HG03135 (cell line): Measurements from ENCODE around the gene GAB2.
"Not testable (repeated sequence)": the region's sequence is repeated elsewhere in the genome, so short reads cannot be mapped to it uniquely, and the experiment has no call there.

Experiments
- ATAC-seq: cut with Tn5 transposase; IDR thresholded peaks from one replicate; pipeline ENCODE4 v1.9.1; 2021; ENCODE audit warnings: mild to moderate bottlenecking, moderate library complexity; ENCODE audit not compliant: unreplicated experiment

Gene GAB2

GRCh38 chr11:78372114-78372768 is 45.4 kb downstream of the GAB2 start:
- ATAC-seq: no peak

DNA sequence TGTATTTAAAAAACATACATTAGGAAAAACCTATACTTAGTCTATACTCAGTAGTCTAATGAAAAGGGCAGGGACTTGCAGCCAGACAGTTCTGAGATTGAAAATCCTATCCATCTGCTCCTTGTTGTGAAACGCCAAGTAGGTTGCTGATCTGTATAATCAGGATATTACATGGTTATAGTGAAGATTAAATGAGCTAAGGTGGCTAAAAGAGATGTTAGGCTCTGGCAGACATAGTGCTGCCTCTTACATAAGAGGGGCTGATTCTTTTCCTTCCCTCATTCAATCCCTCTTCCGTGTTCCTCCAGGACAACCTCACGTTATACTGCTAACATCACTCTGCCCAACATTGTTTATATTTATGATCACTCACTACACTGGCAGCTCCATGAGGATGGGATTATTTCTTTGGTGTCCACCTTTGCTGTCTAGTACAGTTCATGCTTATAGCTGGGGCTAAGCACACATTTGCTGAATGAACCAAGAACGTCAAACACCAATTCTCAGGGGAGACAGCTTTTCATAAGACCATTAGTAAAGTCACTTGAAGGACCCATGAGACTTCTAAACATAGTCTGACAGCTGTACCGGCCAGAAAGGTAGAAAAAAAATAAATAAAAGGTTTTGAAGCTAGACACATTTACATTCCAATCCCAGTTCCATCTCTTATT is 46.3 kb downstream of the GAB2 start:
- no peak for ATAC-seq

GRCh38 chr11:78370406-78371172 is 47.0 kb downstream of the GAB2 start:
- ATAC-seq: no peak

- ATAC-seq: no peak
These were observed 52.2 kb downstream of the GAB2 start for GRCh38 chr11:78365381-78365792.

GRCh38 chr11:78364128-78364751 is 53.4 kb downstream of the GAB2 start:
- no peak for ATAC-seq

DNA sequence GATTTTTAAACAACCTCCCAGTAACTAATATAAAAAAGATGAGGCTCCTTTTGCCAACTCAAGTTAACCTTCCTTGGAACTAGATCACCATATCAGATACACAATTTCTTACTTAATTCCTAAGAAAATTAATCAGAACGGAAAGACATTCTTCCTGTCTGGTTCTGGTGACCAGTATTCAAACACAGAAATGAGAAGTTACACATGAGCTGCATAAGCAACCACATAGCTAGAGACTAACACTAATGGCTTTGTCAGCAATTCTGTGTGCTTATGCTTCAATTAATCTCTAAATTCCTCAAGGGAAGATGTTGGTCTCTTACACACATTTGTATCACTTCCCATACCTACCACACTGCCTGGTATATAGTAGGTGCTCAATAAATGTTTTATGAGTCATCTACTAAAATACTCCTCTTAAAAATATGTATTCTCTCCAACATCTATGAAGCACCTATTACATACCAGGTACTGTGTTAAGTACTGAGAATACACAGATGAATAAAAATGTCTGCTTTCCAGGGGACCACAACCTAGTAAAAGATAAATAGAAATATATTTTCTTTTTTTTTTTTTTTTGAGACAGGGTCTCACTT is 54.5 kb downstream of the GAB2 start:
- ATAC-seq: no peak

- no peak for ATAC-seq
These were observed 56.4 kb downstream of the GAB2 start for GRCh38 chr11:78361228-78361627.

DNA sequence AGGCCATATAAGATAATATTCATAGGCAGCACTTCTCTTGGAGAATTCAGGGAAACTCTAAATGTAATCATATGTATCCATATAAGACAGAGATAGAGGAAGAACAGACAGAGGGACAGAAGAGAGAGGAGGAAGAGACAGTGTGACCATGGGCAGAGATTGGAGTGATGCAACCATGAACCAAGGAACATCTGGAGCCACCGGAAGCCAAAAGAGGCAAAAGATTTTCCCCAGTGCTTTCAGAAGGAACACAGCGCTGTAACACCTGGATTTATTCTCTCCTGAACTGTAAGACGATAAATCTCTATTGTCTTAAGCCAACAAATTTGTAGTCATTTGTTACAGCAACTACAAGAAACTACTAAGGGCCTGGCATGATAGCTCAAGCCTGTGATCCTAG is 57.7 kb downstream of the GAB2 start:
- ATAC-seq: no peak

DNA sequence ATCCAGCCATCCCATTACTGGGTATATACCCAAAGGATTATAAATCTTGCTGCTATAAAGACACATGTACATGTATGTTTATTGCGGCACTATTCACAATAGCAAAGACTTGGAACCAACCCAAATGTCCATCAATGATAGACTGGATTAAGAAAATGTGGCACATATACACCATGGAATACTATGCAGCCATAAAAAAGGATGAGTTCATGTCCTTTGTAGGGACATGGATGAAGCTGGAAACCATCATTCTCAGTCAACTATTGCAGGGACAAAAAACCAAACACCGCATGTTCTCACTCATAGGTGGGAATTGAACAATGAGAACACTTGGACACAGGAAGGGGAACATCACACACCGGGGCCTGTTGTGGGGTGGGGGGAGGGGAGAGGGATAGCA is 59.7 kb downstream of the GAB2 start:
- ATAC-seq: not testable (repeated sequence)

- ATAC-seq: not testable (repeated sequence)
These were observed 60.2 kb downstream of the GAB2 start for GRCh38 chr11:78357425-78357824.

DNA sequence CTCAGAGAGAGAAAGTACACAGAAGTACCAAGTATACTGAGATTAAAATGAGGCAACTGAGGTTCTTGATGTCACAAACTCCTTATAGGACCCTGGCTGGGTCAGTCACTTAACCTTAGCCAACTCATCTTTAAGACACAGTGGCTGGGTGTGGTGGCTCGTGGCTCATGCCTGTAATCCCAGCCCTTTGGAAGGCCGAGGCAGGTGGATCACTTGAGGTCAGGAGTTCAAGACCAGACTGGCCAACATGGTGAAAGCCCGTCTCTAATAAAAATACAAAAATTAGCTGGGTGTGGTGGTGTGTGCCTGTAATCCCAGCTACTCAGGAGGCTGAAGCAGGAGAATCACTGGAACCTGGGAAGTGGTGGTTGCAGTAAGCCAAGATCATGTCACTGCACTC is 61.9 kb downstream of the GAB2 start:
- not testable (repeated sequence) for ATAC-seq

GRCh38 chr11:78355309-78355705 is 62.3 kb downstream of the GAB2 start:
- no peak for ATAC-seq

- no peak for ATAC-seq
These were observed 63.0 kb downstream of the GAB2 start for GRCh38 chr11:78354408-78355308.

DNA sequence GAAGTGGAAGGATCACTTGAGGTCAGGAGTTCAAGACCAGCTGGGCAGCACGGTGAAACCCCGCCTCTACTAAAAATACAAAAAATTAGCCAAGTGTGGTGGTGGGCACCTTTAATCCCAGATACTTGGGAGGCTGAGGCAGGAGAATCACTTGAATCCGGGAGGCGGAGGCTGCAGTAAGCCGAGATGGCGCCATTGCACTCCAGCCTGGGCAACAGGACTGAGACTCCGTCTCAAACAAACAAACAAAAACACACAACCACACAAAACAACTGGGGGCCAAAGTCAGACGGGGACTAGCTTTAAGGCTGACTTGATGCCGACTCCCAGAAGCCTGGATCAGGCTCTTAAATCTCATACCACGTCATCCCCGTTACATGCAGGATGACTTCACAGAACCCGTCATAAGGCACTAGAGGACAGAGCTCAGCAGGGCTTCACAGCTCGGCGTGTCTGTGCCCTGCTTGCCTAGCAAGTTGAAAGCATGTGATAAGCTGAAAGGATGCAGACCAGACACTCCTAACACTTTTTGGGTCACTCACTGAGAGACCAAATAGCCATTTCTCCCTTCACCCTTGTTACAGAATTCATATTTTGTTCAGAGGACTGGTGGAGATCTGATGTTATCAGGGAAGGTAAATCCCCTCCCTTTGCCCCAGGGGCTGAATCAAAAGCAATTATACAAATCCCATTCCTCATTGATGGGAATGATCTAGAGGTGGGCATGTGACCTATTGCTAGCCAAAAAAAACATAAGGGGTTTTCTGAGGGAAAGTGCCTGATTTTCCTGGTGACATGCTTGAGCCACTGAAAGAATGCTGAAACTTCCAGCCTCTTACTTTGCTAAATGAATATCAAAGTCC is 65.4 kb downstream of the GAB2 start:
- no peak for ATAC-seq

DNA sequence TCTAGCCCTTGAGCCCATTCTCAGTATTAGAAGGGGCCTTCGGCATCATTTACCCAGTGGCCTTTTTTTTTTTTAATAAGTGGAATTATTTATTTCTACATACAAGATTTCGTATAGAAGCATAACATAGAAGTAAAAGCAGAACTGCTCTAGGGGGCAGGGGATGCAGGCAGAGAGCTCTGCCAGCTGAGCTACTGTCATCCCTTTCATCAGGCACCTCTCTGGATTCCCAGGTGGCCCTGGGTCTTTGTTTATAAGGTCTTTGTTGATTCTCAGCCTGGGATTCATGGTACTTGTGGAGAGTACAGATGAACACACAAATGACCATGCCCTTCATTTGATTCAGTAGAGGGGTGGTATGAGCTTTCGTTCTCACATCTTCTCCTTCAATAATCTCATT is 66.4 kb downstream of the GAB2 start:
- no peak for ATAC-seq

GRCh38 chr11:78350646-78351165 is 66.9 kb downstream of the GAB2 start:
- ATAC-seq: no peak

DNA sequence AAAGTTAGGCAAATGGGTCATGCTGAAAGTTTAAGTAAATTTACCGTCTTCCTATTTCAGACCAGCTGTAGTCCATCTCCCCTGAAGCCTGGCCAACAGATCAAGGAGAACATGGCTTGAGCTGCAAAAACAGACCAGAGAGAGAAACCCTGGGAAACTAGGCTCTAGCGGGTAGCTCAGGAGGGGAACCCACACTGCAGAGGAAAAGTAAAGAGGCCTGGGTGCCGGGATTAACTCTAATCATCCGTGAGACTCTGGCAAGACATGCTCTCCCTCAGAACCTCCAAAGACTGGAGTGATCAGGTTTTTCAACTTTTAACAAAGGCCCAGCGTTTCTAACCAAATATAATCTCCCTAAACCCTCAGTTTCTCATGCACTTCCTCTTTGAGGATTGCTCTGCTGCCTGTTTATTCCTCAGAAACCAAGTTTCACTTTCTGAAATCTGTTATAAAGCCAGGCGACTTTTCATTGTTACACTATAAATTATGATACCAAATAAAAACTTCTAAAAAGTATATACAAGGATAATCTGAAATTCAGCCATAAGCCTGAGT is 67.5 kb downstream of the GAB2 start:
- ATAC-seq: no peak

- ATAC-seq: no peak
These were observed 68.0 kb downstream of the GAB2 start for GRCh38 chr11:78349624-78350023.

DNA sequence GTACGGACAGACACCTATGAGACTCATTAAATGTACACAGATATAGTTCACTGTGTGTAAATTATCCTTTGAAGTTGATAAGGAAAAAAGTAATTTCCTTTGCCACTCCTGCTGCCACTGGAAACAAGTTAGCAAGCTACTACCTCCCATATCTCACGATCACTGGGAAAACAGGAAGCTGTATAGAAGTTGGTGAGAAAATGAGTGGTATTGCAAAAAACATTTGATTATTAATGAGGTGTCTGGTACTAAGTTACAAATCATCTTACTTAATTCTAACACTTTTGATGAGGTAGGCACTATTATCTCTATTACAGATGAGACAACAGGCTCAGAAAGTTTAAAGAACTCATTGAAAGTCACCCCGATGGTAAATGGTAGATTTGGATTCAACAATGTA is 68.5 kb downstream of the GAB2 start:
- no peak for ATAC-seq
